Endodermal cell (in vitro differentiated cells): ENCODE data around the gene NAA25. TPM values are rescaled to one million over a fixed set of nuclear protein-coding genes. Genes with fewer than 3 reads are reported as not detected.

Experiments used
- DNase-seq: peaks from one replicate; pipeline ENCODE4 v3.0.0-alpha.2; 2017
- H3K27ac ChIP-seq: 2 replicates; pipeline ENCODE4 v1.5.1; 2013; ENCODE audit warnings: mild to moderate bottlenecking, low read depth, low read length, moderate library complexity
- H3K27me3 ChIP-seq: 2 replicates; pipeline ENCODE4 v1.6.1; 2013; ENCODE audit warnings: mild to moderate bottlenecking, low read length, moderate library complexity; ENCODE audit not compliant: insufficient read depth, control insufficient read depth, poor library complexity, severe bottlenecking
- H3K36me3 ChIP-seq: 2 replicates; pipeline ENCODE4 v1.7.0; 2013; ENCODE audit warnings: mild to moderate bottlenecking, low read length, moderate library complexity; ENCODE audit not compliant: control insufficient read depth, insufficient read depth
- H3K4me1 ChIP-seq: one replicate; pipeline ENCODE4 v1.7.0; 2013; ENCODE audit warnings: low read length; ENCODE audit not compliant: control insufficient read depth, insufficient read depth
- H3K4me3 ChIP-seq: 2 replicates; pipeline ENCODE4 v1.5.1; 2013; ENCODE audit warnings: mild to moderate bottlenecking, low read length, moderate library complexity
- H3K9ac ChIP-seq: 2 replicates; pipeline ENCODE4 v1.6.1; 2013; ENCODE audit warnings: mild to moderate bottlenecking, low read length, moderate library complexity; ENCODE audit not compliant: poor library complexity, severe bottlenecking; ENCODE audit errors: extremely low read depth
- H3K9me3 ChIP-seq: 2 replicates; pipeline ENCODE4 v1.6.1; 2013; ENCODE audit warnings: mild to moderate bottlenecking, low read length, moderate library complexity; ENCODE audit not compliant: control insufficient read depth
- H3K27ac Mint-ChIP-seq: 2 replicates; pipeline ENCODE4 v1.8.0; 2020; ENCODE audit warnings: mixed read lengths
- H3K27me3 Mint-ChIP-seq: 2 replicates; pipeline ENCODE4 v1.8.0; 2021; ENCODE audit warnings: mild to moderate bottlenecking, mixed read lengths; ENCODE audit not compliant: insufficient read depth
- H3K36me3 Mint-ChIP-seq: 2 replicates; pipeline ENCODE4 v1.8.0; 2020; ENCODE audit warnings: low read depth, mixed read lengths
- H3K4me1 Mint-ChIP-seq: 2 replicates; pipeline ENCODE4 v1.8.0; 2020; ENCODE audit warnings: mixed read lengths
- H3K4me3 Mint-ChIP-seq: 2 replicates; pipeline ENCODE4 v1.8.0; 2020; ENCODE audit warnings: mild to moderate bottlenecking, moderate library complexity, mixed read lengths
- H3K9me3 Mint-ChIP-seq: 2 replicates; pipeline ENCODE4 v1.8.0; 2020; ENCODE audit warnings: mild to moderate bottlenecking, mixed read lengths
- WGBS, 2 experiments: methylation state at CpG; one replicate each; pipeline versions ENCODE4 v1.1.5 to v1.1.7; 2013; ENCODE audit warnings: missing lambda C conversion rate in 2 of 2, mixed read lengths in 1 of 2; ENCODE audit not compliant: insufficient coverage in 1 of 2, insufficient read length in 1 of 2; 5-methylcytosine and 5-hydroxymethylcytosine counted together
- total RNA-seq, 2 donors: library from RNA; stranded (reverse); fragmentation: NEBNext Ultra II Directional in 1 of 2; extraction: Animal tissue kit (Norgen Biotek cat#: 25700) in 1 of 2; gene quantifications; 2 replicates in 1 of 2; 3 replicates in 1 of 2; pipeline ENCODE4 v1.2.1, GENCODE V29; 2021
- TF ChIP-seq, protein P1 (sequence below): fragments of 200-600 bp; sonication (generic); conservative IDR thresholded peaks from 2 replicates; pipeline ENCODE4 v1.5.0; 2021; ENCODE audit warnings: antibody characterized with exemption, mild to moderate bottlenecking

Gene NAA25
- total RNA-seq, 2 donors from 2014 or later, result 34.2 to 36.3 TPM

DNA sequence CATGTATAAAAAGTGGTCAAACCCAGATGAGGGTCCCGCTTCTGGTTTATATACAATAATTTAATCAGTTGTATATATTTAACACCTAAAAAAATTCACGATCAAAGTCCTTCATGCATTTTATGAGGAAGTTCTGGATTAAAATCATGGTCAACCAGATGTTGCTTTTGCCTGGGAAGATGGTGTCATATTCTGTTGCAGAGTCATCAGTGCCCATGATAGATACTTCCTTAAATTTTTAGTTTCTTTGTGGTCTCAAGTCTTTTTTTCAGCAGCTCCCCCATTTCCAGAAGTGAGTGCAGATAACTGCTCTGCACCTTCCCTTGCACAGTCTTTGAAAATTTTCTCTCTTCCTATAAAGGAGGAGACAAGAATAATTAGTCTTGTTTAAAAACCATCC is 79.3 kb downstream of the NAA25 start:
- Mint-ChIP-seq H3K9me3 (no peaks in the 10 kb centered on the region), H3K27me3 (no peaks in the 10 kb centered on the region), H3K36me3 (peaks cover 51% of the 10 kb centered on the region), H3K4me1 (peaks cover 1% of the 10 kb centered on the region), H3K4me3 (no peak overlapping the region), H3K27ac (no peak overlapping the region)
- H3K9ac ChIP-seq, result no peak overlapping the region
- no peak overlapping the region for H3K27ac ChIP-seq
- H3K4me3 ChIP-seq, result no peak overlapping the region
- DNase-seq, result no peak
- H3K9me3 ChIP-seq, result no peaks in the 10 kb centered on the region
- H3K27me3 ChIP-seq, result no peaks in the 10 kb centered on the region
- TF ChIP-seq, protein P1, sequence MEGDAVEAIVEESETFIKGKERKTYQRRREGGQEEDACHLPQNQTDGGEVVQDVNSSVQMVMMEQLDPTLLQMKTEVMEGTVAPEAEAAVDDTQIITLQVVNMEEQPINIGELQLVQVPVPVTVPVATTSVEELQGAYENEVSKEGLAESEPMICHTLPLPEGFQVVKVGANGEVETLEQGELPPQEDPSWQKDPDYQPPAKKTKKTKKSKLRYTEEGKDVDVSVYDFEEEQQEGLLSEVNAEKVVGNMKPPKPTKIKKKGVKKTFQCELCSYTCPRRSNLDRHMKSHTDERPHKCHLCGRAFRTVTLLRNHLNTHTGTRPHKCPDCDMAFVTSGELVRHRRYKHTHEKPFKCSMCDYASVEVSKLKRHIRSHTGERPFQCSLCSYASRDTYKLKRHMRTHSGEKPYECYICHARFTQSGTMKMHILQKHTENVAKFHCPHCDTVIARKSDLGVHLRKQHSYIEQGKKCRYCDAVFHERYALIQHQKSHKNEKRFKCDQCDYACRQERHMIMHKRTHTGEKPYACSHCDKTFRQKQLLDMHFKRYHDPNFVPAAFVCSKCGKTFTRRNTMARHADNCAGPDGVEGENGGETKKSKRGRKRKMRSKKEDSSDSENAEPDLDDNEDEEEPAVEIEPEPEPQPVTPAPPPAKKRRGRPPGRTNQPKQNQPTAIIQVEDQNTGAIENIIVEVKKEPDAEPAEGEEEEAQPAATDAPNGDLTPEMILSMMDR, result no peak
- H3K4me1 ChIP-seq, result no peaks in the 10 kb centered on the region
- peaks cover 74% of the 10 kb centered on the region for H3K36me3 ChIP-seq
- WGBS, 2 experiments, result 92% methylated on average over 1 of the region's 2 CpGs; no CpG with 5 or more reads in 1 of the 2 experiments

DNA sequence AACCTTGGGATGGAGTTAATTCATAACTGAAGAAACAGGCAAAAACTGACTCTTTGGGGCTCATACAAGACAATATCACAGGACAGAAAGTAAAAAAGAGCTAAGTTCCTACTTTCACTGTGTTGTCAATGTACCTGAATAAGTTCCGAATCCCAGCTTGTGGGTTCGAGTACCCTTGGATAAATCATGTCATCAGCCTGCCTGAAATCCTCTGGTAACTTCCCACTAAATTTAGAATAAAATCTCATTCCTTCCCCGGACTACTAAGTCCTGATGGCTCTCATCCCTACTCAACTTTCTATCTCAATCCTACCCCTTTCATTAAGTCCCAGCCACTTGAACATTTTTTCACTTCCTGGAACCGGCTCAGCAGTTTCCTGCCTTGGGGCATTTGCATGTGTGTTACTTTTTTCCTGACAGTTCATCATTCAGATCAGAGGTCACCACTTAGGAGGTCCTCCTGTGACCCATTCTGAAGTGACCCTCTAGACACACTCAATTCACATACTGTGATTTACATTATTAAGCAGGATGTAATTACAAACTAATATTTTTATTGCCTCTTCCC is 82.7 kb downstream of the NAA25 start:
- peaks cover 74% of the 10 kb centered on the region for H3K36me3 ChIP-seq
- Mint-ChIP-seq H3K27me3 (no peaks in the 10 kb centered on the region), H3K36me3 (peaks cover 51% of the 10 kb centered on the region), H3K9me3 (no peaks in the 10 kb centered on the region), H3K4me1 (peaks cover 1% of the 10 kb centered on the region), H3K27ac (peak overlapping the region; percentile 40), H3K4me3 (no peak overlapping the region)
- no peaks in the 10 kb centered on the region for H3K27me3 ChIP-seq
- TF ChIP-seq, protein P1, result no peak
- no peak for DNase-seq
- no peak overlapping the region for H3K27ac ChIP-seq
- no peaks in the 10 kb centered on the region for H3K9me3 ChIP-seq
- H3K4me3 ChIP-seq, result no peak overlapping the region
- WGBS, 2 experiments, result 83 to 91% methylated on average over 4 of the region's 4 CpGs
- no peaks in the 10 kb centered on the region for H3K4me1 ChIP-seq
- no peak overlapping the region for H3K9ac ChIP-seq

DNA sequence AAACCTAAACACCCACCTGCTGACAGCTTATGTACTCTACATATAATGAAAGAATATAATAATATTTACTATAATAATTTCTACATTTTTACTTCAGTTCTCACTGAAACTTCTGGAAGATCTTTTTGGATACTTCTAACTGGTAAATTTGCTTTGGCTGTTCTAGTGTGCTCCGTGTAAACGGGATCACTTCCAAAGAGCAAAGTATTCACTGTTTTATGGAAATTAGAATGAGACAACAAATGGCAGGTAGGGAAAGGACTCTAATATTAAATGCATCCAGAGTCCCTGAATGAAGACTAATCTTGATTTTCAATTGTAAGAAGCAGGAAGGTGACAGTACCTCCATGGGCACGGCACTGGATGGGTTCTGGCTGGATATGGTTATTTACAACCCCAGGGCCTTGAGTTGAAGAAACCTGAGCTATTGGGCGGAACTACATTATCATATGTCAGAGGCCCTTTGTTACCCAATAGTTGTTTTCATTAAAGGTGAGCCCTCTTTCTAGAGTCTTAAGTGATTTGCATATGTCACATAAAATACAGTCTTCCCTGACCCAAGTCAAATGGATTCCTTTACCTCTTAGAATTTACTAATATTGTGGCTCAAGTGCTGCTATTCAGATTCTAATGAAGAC is 84.7 kb downstream of the NAA25 start:
- no peak overlapping the region for H3K9ac ChIP-seq
- peaks cover 1% of the 10 kb centered on the region for H3K4me1 Mint-ChIP-seq
- H3K4me1 ChIP-seq, result no peaks in the 10 kb centered on the region
- H3K36me3 ChIP-seq, result peaks cover 75% of the 10 kb centered on the region
- no peaks in the 10 kb centered on the region for H3K9me3 ChIP-seq
- H3K27me3 ChIP-seq, result no peaks in the 10 kb centered on the region
- H3K4me3 ChIP-seq, result no peak overlapping the region
- no peak overlapping the region for H3K27ac Mint-ChIP-seq
- no peak overlapping the region for H3K27ac ChIP-seq
- H3K4me3 Mint-ChIP-seq, result no peak overlapping the region
- 94 to 96% methylated on average over 3 to 4 of the region's 4 CpGs for WGBS, 2 experiments
- TF ChIP-seq, protein P1, result no peak
- no peaks in the 10 kb centered on the region for H3K9me3 Mint-ChIP-seq
- no peaks in the 10 kb centered on the region for H3K27me3 Mint-ChIP-seq
- no peak for DNase-seq
- peaks cover 53% of the 10 kb centered on the region for H3K36me3 Mint-ChIP-seq
